ENCODE data around the gene ARFGAP1.

GRCh38 chr20:63284083-63284440, 11.4 kb downstream of the ARFGAP1 start:
- TF ChIP-seq, protein P1, sequence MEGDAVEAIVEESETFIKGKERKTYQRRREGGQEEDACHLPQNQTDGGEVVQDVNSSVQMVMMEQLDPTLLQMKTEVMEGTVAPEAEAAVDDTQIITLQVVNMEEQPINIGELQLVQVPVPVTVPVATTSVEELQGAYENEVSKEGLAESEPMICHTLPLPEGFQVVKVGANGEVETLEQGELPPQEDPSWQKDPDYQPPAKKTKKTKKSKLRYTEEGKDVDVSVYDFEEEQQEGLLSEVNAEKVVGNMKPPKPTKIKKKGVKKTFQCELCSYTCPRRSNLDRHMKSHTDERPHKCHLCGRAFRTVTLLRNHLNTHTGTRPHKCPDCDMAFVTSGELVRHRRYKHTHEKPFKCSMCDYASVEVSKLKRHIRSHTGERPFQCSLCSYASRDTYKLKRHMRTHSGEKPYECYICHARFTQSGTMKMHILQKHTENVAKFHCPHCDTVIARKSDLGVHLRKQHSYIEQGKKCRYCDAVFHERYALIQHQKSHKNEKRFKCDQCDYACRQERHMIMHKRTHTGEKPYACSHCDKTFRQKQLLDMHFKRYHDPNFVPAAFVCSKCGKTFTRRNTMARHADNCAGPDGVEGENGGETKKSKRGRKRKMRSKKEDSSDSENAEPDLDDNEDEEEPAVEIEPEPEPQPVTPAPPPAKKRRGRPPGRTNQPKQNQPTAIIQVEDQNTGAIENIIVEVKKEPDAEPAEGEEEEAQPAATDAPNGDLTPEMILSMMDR (conservative IDR thresholded peaks at IDR 0.05; ENCODE audit: low read length), result no peak
- no peak for TF ChIP-seq EZH2phosphoT487 (IDR thresholded peaks at IDR 0.05; ENCODE audit: borderline replicate concordance)
